ENCODE measurements around the gene GPR68.

GRCh38 chr14:91207008-91207407 is 37.5 kb downstream of the GPR68 start:
- TF ChIP-seq SIN3A (IDR thresholded peaks at IDR 0.05; ENCODE audit: borderline replicate concordance, insufficient read depth, low read length) (no peak), TAF1 (IDR thresholded peaks at IDR 0.05; ENCODE audit: borderline replicate concordance, insufficient read depth, low read length) (no peak), FOXP2 (optimal IDR thresholded peaks at IDR 0.05; ENCODE audit: borderline replicate concordance, extremely low read depth, extremely low read length, insufficient read depth) (no peak), POLR2AphosphoS5 (IDR thresholded peaks at IDR 0.05; ENCODE audit: low read depth, low read length) (no peak), REST (IDR thresholded peaks at IDR 0.05; ENCODE audit: insufficient read depth in 1 of 2, low read depth in 2 of 2, low read length in 2 of 2) (no peak)

Data from PFSK-1 (cell line).